BJ (cell line): Measurements from ENCODE around the gene HIVEP3. TPM values are rescaled to one million over a fixed set of nuclear protein-coding genes. Genes with fewer than 3 reads are reported as not detected.

Experiments
- CTCF ChIA-PET: fragments of 350-600 bp; formaldehyde crosslinking; extraction: SDS; loops from one replicate; lab custom pipeline; 2021; ENCODE audit warnings: antibody characterized with exemption, inconsistent platforms; lab: Yijun Ruan, JAX
- POLR2A ChIA-PET: fragments of 300-600 bp; sonication (Branson Sonifier 250); formaldehyde crosslinking; extraction: SDS; loops from one replicate; lab custom pipeline; 2021; ENCODE audit warnings: antibody characterized with exemption; lab: Charles Lee
- DNase-seq: peaks from one replicate; pipeline ENCODE4 v3.0.0-alpha.2; 2011; ENCODE audit warnings: low read depth
- H3K27me3 ChIP-seq: 2 replicates; pipeline ENCODE4 v1.6.0; 2011; ENCODE audit warnings: low read length; ENCODE audit not compliant: control insufficient read depth, insufficient read depth
- H3K36me3 ChIP-seq: 2 replicates; pipeline ENCODE4 v1.5.1; 2011; ENCODE audit warnings: low read length; ENCODE audit not compliant: control insufficient read depth, insufficient read depth
- H3K4me3 ChIP-seq: 2 replicates; pipeline ENCODE4 v1.5.1; 2011; ENCODE audit warnings: low read depth, mild to moderate bottlenecking, control low read depth, low read length
- polyA plus RNA-seq: library from polyadenylated mRNA; depleted of rRNA; stranded (reverse); fragments of >200 nt; gene quantifications from 2 replicates; pipeline ENCODE4 v1.2.3, GENCODE V29; 2011
- TF ChIP-seq, protein P1 (sequence below): IDR thresholded peaks from 2 replicates; pipeline ENCODE4 v1.5.1; 2011; ENCODE audit warnings: low read depth, mild to moderate bottlenecking, control low read depth, inconsistent platforms, low read length, moderate library complexity; ENCODE audit not compliant: insufficient read depth

Gene HIVEP3
- polyA plus RNA-seq, 1 experiment, result 4.0 TPM

DNA sequence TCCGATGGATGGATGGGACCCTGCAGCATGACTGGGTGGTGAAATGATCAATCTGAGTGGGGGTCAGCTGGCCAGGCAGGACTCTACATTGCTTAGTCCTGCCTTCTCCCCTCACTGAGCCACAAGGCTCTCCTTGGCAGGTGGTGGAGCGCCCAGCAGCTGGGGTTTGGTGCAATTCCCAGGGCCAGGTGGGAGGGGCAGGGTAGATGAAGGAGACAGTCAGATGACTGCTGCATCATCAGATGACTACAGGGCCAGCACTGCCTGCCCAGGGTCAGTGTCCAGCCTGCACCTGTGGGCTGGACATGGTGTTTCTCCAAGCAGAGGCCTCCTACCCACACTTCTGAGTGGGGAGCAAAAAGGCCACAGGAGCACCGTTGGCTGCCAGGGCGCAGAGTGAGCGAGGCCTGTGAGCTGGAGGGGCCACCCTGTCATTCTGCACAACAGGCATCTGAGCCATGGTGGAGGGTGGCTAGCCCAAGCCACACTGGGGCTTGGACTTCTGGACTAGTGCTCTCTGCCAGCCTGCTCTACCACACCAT is 330.3 kb downstream of the HIVEP3 start:
- CTCF ChIA-PET, result interaction anchor here (3.5 kb wide), 1 partner anchor 14 kb away, joined by 13 read pairs; no protein-coding TSS in a partner anchor
- TF ChIP-seq, protein P1, sequence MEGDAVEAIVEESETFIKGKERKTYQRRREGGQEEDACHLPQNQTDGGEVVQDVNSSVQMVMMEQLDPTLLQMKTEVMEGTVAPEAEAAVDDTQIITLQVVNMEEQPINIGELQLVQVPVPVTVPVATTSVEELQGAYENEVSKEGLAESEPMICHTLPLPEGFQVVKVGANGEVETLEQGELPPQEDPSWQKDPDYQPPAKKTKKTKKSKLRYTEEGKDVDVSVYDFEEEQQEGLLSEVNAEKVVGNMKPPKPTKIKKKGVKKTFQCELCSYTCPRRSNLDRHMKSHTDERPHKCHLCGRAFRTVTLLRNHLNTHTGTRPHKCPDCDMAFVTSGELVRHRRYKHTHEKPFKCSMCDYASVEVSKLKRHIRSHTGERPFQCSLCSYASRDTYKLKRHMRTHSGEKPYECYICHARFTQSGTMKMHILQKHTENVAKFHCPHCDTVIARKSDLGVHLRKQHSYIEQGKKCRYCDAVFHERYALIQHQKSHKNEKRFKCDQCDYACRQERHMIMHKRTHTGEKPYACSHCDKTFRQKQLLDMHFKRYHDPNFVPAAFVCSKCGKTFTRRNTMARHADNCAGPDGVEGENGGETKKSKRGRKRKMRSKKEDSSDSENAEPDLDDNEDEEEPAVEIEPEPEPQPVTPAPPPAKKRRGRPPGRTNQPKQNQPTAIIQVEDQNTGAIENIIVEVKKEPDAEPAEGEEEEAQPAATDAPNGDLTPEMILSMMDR, result no peak
- Histone ChIP-seq H3K27me3 (no peaks in the 10 kb centered on the region), H3K4me3 (no peak overlapping the region), H3K36me3 (no peaks in the 10 kb centered on the region)
- POLR2A ChIA-PET, result no interaction called here
- DNase-seq, result no peak

DNA sequence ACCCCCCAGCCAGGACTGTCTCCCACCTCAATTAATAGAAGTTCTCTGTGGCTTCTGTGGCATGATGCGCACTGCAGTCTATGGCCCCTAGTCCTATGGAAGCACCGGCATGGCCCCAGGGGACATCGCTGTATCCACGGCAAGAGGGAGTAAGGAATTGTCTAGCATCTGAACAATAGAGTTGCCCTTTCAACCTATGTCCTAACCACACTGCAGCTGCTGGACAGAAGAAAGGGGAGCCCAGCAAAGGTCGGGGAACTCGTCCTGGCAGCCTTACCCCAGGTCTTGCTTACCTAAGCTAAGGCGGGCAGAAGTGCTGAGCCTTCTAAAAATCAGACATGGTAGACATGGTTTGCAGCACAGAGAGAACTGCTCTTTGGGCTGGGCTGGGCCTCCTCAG is 330.9 kb downstream of the HIVEP3 start:
- DNase-seq, result no peak
- no peaks in the 10 kb centered on the region for H3K36me3 ChIP-seq
- no peaks in the 10 kb centered on the region for H3K27me3 ChIP-seq
- CTCF ChIA-PET, result interaction anchor here (3.5 kb wide), 1 partner anchor 13 kb away, joined by 13 read pairs; no protein-coding TSS in a partner anchor
- no peak overlapping the region for H3K4me3 ChIP-seq
- TF ChIP-seq, protein P1, result no peak
- POLR2A ChIA-PET, result no interaction called here

DNA sequence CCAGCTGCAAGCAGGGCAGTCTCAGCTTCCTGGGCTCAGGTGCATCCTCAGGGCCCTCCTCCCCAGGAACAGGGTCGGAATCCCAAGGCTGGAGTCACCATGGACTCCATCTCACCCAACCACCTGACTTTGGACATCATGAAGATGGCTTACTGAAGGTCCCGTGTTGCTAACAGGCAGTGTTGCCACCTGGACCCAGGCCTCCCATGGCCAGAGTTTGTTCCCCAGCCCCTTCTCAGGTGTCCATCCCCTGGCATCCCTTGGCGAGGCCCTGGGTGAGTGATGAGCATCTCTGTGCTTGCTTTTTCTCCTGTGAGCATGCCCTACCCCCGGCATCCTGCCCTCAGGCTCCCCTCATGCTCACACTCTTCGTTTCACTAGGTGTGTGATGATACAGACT is 332.5 kb downstream of the HIVEP3 start:
- TF ChIP-seq, protein P1, result no peak
- POLR2A ChIA-PET, result no interaction called here
- H3K4me3 ChIP-seq, result no peak overlapping the region
- H3K27me3 ChIP-seq, result no peaks in the 10 kb centered on the region
- H3K36me3 ChIP-seq, result no peaks in the 10 kb centered on the region
- DNase-seq, result no peak
- CTCF ChIA-PET, result no interaction called here

DNA sequence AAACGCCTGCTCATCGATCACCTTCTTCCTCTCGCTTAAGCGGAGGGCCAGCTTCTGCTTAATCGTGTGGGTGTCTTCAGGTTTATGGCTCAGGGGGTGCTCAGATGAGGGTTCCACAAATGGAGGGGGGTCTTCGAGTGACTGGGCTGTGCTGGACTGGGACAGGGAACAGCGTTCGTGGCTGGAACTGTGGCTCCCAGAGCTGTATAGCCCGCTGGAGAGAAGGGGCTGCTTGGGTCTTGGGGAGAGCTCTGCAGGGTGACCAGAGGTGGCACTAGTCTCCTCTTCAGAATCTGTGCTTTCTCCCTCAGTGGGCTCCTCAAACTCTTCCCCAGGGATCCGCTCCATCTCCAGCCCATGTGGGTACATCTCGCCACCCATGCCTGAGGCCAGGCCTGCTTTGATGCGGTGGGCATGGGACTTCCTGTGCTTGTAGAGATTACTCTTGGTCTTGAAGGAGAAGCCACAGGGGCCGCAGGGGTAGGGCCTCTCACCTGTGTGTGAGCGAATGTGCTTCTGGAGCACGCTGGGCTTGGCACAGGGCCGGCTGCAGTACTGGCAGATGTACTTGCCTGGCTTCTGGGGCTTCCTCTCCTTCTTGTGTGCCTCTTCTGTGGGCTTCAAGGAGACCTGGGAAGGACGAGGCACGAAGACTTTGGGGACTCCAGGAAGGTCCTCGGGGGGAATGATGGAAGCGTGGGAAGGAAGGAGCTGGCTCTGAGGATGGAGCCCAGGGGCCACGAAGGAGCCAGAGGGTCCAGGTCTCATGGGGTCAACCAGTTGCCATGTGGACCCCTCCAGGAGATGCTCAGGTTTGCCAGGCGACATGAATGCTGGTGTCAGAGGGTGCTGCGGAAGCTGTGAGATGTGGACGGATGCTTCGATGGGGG is 334.8 kb downstream of the HIVEP3 start:
- CTCF ChIA-PET, result interaction anchor here (2.6 kb wide), 1 partner anchor 10 kb away, joined by 11 read pairs; no protein-coding TSS in a partner anchor
- POLR2A ChIA-PET, result no interaction called here
- no peaks in the 10 kb centered on the region for H3K36me3 ChIP-seq
- TF ChIP-seq, protein P1, result 0 out of 2 replicates have a peak, but pooled peaks have one; percentile 5
- H3K27me3 ChIP-seq, result no peaks in the 10 kb centered on the region
- DNase-seq, result no peak
- no peak overlapping the region for H3K4me3 ChIP-seq
